ENCODE results near the gene GSE1.

- TF ChIP-seq CTCF (IDR thresholded peaks at IDR 0.05) (no peak), POLR2AphosphoS5 (IDR thresholded peaks at IDR 0.05) (no peak), POLR2A (IDR thresholded peaks at IDR 0.05) (no peak), EP300 (IDR thresholded peaks at IDR 0.05) (no peak)
These were observed 51.7 kb downstream of the GSE1 start for GRCh38 chr16:85664580-85665372.
